ENCODE data around the gene GPN3.
A peak's percentile ranks its signal among the peaks of the same experiment; 100 is the strongest.
"Not testable (repeated sequence)": the region's sequence is repeated elsewhere in the genome, so short reads cannot be mapped to it uniquely, and the experiment has no call there.

Gene GPN3

DNA sequence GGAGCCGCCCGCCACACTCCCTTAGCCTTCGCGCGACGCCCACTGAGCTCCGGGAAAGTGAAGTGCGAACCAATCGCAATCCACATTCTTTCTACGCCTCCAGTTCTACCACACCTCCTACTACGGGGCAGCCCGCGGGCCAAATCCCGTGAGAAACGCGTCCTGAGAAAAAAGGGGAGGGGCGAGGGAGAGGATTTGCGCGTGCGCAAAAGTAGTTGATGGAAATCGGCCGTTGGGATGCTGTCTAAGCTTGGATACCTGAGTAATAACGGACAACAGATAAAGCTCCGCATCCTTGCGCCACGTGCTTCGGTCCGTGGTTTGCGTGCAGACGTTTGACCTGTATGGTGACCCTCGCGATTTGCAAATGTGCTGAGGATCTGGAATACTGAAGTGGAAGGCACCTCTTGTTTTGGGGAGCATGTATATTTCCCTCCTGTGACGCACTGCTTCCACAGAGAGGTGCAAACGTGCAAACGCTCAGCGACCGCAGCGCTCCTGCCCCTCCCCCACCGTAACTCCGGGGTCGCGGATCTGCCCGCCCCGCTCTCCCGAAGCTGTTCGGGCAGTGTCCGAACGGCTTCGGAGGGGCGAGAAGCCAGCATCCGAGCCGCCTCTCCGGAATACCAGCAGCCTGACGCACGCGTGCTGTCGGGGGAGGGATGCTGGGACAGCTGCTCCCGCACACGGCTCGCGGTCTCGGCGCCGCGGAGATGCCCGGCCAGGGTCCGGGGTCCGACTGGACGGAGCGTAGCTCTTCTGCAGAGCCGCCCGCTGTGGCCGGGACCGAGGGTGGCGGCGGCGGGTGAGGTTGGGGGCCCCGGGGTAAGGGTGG, at the start of gene GPN3, which contains the start of gene FAM216A:
Gene GPN3 (minus strand): TSS at position 44 of the 835 bp plus-strand sequence. CDS start 54 bp downstream, outside the sequence.
Gene FAM216A (plus strand): TSS at position 632 of the 835 bp plus-strand sequence. CDS start 31 bp downstream, at position 663.
- peak; percentile 99 for DNase-seq

DNA sequence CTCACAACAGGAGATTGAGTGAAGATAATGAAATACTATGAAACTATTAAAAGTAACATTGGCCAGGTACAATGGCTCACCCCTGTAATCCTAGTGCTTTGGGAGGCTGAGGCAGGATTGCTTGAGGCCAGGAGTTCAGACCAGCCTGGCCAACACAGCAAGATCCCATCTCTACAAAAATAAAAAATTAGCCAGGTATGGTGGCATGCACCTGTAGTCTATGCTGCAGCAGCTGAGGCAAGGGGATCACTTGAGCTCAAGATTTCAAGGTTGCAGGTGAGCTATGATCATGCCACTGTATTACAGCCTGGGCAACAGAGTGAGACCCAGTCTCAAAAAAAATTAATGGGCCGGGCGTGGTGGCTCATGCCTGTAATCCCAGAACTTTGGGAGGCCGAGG, 48.9 kb upstream of the GPN3 start:
- no peak for DNase-seq

DNA sequence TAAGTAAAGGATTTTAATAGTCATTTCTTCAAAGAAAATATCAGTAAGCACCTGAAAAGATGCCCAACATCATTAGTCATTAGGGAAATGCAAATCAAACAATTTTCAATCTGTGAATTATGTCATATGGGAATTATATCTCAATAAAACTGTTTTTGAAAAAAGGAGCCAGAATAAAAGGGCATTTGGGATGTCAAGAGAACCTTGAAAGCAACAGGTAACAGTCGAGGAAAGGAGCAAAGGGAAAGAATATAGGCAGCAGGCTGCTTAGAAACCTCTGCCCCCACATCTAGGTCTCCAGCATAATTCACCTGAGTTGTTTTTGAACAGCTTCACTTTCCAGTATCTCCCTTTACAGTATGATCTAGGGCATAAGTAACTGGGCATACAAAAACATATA, 46.3 kb upstream of the GPN3 start:
- DNase-seq: no peak

DNA sequence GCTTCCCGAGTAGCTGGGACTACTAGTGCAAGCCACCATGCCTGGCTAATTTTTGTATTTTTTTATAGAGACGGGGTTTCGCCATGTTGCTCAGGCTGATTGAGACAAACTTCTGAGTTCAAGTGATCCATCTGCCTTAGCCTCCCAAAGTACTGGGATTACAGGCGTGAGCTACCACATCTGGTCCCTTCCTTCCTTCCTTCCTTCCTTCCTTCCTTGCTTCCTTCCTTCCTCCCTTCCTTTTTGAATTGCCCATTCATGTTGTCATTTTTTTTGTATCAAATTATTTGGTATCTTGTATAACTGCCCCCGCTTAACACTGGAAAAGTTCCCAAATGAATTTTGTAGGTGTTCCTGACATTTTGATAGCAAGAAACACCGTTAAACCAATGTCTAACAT, 45.8 kb upstream of the GPN3 start:
- no peak for DNase-seq

DNA sequence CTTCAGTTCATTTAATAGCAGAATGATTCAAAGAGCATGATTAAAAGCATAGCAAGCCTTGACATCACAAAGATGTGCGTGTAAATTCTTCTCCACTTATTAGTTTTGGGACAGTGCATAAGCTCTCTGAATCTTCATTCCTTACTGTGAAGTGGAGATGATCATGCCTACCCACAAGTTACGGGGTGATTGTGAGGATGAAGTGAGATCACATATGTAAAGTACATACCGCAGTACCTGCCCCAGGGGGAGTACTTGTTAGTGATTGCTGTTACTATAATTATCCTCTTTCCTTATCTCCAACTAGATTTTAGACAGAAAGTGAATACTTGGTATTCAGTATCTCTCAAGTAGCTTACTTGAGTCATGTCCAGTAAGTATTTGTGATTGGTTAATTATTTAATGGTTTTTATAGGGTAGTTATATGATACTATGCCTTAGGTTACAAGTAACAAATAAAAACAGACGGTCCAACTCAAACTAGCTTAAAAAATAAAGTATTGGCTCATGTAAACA, 40.1 kb upstream of the GPN3 start:
- no peak for DNase-seq

DNA sequence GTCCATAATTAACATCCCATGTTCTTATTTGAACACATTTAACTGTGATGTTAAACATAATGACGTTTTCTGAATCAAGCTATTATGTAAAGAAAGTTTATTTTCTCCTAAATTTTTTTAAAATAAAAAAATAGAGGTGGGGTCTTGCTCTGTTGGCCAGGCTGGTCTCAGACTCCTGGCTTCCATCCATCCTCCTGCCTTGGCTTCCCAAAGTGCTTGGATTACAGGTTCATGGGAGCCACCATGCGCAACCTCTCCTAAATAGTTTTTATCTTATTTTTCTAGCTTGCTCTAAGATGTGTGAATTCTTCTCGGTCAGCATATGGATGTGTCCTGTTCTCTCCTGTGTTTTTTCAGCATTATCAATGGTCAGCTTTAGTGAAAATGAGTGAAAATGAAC, 37.3 kb upstream of the GPN3 start:
- no peak for DNase-seq

DNA sequence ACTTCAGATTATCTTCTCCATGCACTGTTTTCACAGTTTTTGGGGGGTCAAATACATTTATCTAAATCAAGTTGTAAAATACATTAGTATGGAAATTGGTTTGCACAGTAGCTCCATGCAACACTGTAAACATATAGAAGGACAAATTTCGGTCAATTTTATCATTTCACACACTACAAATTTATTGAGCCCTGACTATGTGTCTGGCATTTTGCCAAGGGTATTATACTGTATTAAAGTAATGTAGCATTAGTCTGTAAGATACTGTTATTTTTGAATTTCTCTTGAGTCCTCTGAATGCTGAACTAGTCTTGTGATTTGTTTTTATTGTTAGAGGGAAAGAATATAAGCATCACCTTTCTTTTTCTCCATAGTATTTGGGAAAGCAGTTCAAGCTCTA, 35.4 kb upstream of the GPN3 start:
- DNase-seq: no peak

DNA sequence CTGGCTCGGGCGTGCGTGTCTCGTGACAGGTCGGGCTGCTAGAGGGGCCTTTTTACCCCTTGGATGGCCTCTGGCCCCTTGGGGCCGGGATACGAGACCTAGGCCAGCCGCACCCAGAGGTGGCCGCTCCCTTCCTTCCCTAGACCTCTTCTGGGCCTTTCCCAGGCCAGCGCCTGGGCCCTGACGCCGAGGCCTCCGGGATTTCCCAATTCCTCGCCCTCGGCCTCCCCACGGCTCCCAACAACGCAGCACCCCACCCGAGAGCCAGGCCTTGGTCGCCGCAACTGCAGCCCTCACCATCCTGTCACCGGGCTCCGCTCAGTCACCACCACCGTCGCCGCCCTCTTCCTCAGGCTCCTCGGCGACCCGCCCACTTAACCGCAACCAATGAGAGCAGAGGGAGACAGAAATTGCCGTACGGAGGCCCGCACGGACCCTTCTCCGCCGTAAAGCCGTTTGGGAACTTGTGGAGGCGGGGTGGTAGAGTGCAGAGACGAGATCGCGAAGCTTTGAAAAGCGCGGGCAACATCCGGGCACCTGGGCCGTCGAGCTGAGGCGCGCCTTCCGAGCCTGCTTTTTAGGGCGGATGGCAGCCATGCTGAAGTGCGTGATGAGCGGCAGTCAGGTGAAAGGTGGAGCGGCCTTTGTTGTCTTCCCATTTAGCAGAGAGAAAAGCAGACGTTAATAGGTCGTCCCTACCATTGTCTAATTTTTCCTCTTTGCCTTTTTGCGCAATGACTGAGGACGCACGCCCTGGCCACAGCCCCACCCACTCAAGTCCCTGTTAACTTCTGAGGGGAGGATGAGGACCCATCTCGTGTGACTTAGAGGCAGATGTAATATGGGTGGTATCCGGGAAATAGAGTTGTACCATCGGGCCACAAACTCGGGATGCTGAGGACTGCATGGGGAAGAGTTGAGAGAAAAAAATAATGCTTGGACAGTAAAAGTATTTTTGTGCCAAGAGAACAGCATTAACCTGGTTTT, 34.0 kb upstream of the GPN3 start, which contains the start of the genes RAD9B and VPS29:
Gene RAD9B (plus strand): TSS at position 580 of the 987 bp plus-strand sequence. CDS start 7 bp downstream, at position 587.
Gene VPS29 (minus strand): TSS at position 360 of the 987 bp plus-strand sequence. CDS start 60 bp downstream, at position 300.
- DNase-seq: peak; percentile 98

DNA sequence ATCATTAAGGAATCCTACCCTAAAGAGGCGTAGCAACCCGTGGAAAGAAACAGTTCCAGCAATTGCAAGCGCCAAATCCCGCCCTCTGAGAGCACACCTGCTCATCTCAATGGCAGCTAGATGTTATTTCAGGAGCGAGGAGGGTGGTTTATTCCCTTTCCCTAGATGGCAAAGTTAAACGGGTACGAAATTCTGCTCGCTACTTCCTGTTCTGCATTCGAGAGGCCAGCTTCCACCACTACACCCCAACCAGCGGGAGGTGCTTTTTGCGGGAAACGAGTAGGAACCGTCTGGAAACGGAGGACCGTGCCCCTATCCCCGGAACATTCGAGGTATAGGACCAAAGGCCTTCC, 33.3 kb upstream of the GPN3 start:
- peak; percentile 71 for DNase-seq

DNA sequence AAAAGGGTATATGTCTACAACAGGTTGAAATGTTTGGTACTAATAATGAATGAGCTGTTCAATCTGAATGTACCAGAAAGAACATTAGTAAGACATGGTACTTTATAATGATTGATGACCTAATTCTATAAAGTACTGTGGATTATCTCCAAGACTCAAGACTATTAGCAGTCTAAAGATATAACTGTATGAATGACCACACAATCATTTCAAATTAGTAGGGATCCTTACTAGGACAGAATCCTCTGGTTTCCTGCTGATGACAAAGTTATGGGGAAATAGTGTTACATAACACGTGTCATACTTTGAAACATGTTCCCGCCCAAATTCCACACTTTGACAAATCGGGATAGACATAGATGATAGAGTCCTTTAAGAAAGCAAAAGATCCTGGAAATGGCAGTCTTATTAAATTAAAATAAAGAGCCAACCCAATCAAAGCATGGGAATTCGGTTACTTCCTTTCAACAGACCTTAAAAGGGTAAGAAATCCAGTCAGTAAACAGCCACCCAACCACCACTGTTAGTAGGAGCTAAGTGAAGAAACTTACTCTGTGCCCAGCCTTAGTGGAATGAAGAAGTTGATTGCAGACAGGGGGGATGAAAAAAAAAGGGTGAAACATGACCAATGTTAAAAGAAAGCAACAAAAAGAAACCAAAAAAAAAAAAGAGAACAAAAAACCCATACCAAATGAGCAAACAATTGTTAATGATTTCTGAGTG, 31.1 kb upstream of the GPN3 start:
- peak; percentile 62 for DNase-seq

DNA sequence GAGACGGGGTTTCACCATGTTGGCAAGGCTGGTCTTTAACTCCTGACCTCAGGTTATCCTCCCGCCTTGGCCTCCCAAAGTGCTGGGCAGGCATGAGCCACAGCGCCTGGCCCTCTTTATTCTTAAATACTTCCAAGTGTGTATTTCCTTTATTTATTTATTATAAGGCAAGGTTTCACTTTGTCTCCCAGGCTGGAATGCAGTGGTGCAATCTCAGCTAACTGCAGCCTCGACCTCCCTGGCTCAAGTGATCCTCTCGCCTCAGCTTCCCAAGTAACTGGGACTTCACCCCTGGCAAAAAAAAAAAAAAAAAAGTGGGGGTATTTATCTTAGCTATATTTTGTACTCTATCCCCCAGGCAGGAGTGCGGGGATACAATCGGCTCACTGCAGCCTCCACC, 7.4 kb upstream of the GPN3 start:
- no peak for DNase-seq

DNA sequence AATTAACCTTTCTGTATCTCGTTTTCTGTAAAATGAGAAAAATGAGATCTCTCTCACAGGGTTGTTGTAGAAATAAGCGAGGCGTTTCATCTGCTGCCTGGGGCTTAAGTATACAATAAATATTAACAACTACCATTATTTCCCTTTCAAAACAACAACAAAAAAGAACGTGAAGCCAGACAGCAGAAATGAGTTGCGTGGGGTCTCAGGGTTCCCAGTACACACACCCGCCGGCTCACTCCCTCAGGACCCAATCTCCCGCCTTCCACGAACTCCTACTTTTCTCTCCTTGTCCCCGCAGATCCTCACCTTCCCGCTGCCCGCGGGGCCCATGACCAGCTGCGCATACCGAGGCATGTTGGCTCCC, 227 bp downstream of the GPN3 start:
- no peak for DNase-seq

DNA sequence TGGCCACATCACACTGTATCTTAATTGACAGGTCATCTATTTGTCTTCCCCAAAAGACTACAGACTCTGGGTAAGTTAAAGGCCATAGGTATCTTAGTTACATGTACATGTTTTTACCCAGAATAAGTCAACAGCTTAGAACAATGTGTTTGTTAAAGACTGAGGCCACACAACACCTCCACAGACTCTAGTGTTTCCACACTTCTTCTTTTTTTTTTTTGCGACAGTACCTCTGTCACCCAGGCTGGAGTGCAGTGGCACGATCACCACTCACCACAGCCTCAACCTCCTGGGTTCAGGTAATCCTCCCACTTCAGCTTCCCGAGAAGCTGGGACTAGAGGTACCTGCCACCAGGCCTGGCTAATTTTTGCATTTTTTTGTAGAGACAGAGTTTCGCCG, 1.3 kb downstream of the GPN3 start:
- DNase-seq: no peak

DNA sequence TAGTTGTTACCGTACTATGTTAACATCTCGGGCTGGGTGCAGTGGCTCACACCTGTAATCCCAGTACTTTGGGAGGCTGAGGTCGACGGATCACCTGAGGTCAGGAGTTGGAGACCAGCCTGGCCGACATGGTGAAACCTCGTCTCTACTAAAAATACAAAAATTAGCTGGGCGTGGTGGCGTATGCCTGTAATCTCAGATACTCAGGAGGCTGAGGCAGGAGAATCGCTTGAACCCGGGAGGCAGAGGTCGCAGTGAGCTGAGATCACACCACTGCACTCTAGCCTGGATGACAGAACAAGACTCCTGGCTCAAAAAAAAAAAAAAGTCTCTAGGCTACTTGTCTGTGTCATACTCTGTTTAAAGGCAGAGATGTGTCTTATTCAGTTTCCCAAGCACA, 2.3 kb downstream of the GPN3 start:
- DNase-seq: not testable (repeated sequence)

DNA sequence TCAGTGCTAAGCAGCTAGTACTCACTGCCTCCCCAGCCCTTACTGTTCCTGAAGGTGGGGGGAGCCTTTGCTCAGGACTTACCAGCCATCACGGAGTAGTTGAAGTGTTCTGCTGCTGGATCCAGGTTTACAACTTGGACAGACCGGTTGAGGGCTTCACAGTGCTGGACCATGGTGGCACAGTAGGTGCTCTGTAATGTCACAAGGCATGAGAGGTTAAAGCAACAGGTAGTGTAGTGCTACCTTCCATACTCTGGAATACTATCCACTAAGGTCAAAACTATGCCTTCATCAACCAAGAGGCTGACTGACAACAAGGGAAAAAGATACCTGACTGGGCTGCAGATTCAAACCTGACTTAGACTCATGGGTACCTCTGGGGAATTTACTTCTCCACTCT, 3.0 kb downstream of the GPN3 start:
- no peak for DNase-seq

DNA sequence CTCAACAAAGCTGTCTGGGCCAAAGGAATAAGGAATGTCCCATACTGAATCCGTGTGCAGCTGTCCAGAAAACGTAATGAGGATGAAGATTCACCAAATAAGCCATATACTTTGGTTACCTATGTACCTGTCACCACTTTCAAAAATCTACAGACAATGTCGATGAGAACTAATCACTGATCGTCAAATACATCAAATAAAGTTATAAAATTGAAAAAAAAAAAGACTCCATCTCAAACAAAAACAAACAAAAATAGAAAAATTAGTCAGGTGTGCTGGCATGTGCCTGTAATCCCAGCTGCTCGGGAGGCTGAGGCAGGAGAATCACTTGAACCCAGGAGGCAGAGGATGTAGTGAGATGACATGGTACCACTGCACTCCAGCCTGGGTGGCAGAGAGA, 6.9 kb downstream of the GPN3 start:
- DNase-seq: not testable (repeated sequence)

DNA sequence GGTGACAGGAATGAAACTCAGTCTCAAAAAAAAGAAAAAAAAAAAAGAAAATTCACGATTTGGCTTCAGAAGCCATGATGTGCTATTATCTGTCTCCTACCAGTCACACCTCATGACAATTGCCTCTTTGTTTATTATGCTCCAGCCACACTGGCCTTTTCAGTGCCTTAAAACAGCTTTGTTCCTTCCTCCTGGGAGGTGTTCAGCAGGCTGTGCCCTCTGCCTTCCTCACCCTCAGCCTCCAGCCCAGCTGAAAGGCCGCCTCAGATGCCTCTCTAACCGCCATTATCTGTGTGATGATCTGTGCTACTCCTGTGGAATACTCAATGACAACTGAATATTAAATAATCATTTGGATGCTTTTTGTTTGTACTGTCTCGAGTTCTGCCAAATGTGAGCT, 9.3 kb downstream of the GPN3 start:
- DNase-seq: no peak

DNA sequence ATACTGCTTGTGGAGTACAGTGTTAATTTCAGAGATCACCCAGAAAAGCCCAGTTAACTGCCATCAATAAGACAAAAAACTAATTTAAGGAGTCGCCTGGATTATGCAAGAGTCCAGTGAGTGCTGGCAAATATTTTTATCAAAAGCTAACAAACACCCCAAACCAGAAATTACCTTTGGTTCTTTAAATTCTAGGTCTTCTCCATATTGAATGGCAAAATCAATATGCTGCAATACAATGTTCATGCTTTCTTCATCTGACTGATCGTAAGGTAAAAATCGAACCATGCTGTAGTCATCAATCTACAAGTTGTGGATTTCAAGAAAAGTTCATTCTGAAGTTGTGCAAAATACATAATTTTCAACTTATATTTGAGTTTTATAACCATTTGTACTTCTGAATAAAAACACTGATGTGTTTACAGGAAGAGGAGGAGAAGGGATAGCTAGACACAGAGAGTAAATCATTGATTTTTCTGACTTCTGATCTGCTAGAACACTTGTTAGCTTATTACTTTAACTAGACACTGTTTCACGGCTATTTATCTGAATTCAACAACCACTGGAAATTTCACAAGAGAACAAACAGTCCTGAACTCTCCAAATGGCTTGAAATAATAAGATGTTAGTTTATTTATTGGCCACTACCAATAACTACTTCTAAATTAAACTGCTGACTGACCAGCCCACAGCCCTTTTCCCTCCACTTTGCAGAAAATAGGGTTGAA, 14.3 kb downstream of the GPN3 start:
- DNase-seq: no peak

DNA sequence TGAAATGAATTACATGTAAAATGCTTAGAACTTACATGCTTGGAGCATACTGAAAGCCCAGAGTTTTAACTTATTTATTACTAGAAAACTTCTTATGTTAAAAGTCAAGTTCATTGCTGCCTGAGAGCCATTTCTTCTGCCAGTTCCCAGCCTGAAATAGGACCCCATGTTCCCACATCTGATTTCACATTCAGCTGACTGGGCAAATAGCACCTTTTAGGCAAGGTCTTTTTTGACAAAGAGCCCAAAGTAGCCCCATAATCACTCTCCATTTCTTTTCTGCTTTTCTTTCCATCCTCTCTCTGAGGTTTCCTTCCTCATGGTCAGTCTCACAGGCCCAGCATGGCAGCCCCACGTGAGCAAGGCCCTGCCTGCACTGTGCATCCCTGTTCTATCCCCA, 16.8 kb downstream of the GPN3 start:
- DNase-seq: no peak

DNA sequence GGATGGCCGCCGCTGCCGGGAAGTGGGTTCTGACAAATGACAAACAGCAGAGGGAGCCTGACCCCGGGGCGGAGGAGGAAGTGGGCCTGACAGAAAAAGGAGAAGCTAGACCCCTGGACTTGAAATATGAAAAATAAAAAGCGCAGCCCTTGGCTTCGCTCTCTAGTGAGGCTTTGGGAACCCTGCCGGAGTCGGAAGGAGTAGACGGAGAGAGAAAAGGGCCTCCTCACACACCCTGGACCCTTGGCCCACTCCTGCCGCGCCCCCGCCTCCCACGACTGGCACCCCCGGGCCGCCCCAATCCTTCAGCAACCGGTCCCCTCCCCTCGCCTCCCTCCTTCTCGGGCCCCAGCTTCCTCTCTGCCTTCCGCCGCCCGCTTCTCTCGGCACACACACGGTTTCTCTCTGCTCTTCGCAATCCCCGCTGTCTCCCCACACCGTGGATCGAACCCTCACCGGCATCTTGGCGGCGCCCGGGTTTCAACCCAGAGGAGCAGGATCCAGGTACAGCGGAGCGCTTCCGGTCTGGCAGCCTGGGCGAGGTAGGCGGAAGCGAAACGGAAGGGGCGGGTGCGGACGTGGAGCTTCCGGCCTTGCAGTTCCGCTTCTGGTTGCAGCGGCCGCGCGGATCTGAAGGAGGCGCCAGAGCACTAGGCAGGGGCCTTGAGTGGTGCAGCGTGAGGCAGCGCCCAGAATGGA, 18.1 kb downstream of the GPN3 start, which contains the start of gene ARPC3:
Gene ARPC3 (minus strand): TSS at position 539 of the 699 bp plus-strand sequence. CDS start 77 bp downstream, at position 462.
- DNase-seq: peak; percentile 94

DNA sequence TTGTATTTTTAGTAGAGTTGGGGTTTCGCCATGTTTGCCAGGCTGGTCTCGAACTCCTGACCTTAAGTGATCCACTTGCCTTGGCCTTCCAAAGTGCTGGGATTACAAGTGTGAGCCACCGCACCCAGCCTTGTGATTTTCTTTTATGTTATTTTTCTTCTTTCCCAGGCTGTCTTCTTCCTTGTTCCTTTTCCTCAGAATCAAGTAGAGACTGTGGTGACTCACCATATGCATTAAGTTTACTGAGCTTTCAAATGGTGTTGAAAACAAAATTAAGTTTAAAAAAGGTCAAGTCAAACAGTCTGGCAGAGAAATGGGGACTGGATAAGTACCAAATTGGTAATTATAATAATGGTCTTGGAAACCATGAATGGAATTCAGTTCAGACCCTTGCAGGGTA, 23.6 kb downstream of the GPN3 start:
- DNase-seq: no peak
